GM12872 (cell line): ENCODE measurements around the gene SLC22A15.

Experiments
- CTCF ChIP-seq: IDR thresholded peaks from 3 replicates; pipeline ENCODE4 v1.5.1; 2011; ENCODE audit warnings: low read depth, mild to moderate bottlenecking, low read length, moderate library complexity; ENCODE audit not compliant: insufficient read depth

The SLC22A15 gene

DNA sequence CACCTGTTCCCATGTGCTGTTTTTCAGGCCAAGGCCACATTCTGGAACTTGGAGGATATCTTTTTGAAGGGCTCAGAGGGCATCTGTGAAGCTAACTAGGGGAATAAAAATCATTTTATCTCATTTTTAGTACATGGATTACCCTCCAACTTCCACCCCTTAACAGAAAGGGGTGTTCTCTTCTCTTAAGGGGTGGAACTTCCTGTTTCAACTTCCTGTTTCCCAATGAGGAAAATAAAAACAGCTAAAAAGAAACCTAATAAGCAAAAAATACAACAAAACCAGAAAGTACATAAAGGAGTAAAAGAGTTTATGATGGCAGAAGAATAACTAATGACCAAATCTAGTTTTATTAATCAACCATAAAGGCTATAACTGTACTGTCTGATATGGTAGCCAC is 24.8 kb upstream of the SLC22A15 start:
- no peak for TF ChIP-seq CTCF

DNA sequence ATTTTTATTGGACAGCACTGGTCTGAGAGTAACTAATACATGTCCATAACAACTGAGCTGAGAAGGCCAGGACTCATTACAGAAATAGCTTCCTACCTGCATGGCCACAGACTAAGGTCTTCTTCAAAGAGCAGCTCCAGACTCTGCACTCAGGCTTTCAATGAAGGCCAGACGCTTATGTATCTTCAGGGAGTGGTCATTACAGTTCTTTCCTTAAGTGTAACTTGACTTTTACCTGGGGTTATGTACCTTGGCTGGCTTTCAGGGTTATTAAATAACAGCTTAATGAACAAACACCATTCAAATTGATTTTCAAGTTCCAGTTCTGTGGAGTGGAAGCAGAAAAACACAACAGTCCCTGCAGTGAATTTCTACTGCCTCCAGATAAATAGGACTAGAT is 23.8 kb upstream of the SLC22A15 start:
- TF ChIP-seq CTCF = no peak

GRCh38 chr1:115953180-115953579 is 23.1 kb upstream of the SLC22A15 start:
- no peak for TF ChIP-seq CTCF

DNA sequence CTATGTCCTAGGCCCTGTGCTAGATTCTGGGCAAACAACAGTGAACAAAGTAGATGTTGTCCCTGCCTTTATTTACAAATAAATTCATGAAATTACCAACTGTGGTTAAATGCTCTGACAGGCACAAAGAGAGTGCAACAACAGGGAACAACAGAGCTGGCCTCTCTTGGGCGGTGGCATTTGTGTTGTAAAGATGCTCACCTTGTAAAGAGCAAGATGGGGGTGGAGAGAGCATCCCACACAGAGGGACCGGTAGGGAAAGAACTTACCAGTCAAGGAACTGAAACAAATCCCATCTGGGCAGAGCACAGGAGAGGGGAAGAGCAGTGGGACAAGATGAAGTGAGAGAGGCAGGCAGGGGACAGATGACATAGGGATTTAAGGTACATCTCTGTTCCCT is 21.6 kb upstream of the SLC22A15 start:
- TF ChIP-seq CTCF = no peak

- TF ChIP-seq CTCF = no peak
These were observed 21.1 kb upstream of the SLC22A15 start for GRCh38 chr1:115955228-115955627.

DNA sequence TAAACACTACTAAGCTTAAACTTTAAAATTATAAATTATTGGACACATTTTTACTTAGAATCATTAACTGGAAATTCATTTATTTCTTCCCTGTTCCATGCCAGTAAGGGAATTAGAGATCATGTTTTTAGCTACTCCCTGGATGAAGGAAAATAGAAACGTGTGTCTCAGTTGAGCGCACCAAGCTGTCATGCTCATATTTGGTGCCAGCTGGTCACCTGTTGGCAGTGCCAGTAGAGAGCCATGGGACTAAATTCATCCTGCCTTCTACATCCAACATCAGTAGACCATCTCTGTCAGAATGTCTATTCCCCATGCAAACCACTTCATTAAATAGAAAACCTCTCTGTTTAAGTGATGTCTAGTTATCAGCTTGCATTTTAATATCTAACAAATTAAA is 17.4 kb upstream of the SLC22A15 start:
- no peak for TF ChIP-seq CTCF

DNA sequence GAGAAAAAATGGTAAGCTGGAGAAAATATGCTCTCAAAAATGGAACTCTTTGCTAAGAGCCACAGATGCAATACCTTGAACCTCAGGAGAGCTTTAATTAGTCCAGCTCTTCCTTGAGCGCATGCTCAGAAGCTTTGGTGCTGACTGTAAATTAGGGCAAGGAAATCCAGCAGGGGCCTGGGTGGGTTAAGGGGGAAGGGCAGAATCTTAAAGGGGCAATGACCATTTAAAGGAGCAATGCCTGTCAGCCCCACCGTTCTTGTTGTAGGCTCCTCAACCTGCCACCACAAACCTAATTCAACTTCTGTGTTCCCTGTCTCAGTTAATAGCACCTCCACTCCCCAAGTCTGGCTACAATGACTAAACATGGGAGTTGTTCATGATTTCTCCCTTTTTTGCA is 6.8 kb upstream of the SLC22A15 start:
- no peak for TF ChIP-seq CTCF

DNA sequence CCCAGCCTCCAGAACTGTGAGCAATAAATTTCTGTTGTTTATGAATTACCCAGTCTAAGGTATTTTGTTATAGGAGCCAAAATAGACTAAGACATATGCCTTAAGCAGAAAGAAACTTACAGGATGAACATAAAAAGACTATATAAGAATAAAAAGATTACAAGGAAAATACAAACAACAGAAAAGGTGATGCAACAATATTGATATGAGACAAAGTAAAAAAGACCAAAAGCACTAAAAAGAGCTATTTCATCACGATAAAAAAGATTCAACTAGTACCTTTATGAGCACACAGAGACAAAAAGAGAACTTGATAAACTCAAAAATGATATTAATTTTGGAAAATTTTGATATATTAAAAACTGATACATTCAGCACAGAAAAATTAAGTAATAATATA is 3.2 kb upstream of the SLC22A15 start:
- TF ChIP-seq CTCF = no peak
